Esophagus muscularis mucosa (tissue), 4 donors: ENCODE data around the gene JDP2. TPM values are rescaled to one million over a fixed set of nuclear protein-coding genes. Genes with fewer than 3 reads are reported as not detected.

ENCODE experiments used
- DNase-seq: peaks from one replicate; pipeline ENCODE4 v3.0.0-alpha.2; 2017; ENCODE audit errors: extremely low spot score
- H3K27ac ChIP-seq, 4 donors: fragments of 200-600 bp; sonication (generic); replicated peaks in 1 of 4; 1 replicate in 3 of 4; 2 replicates in 1 of 4; pipeline ENCODE4 v1.5.1; 2016 to 2019; ENCODE audit warnings: mild to moderate bottlenecking in 1 of 4
- H3K27me3 ChIP-seq, 4 donors: fragments of 200-600 bp; sonication (generic); one replicate each; pipeline versions ENCODE4 v1.5.1 to v1.6.0; 2016 to 2019
- H3K36me3 ChIP-seq, 4 donors: fragments of 200-600 bp; sonication (generic); one replicate each; pipeline ENCODE4 v1.5.1; 2016 to 2019
- H3K4me1 ChIP-seq, 4 donors: fragments of 200-600 bp; sonication (generic); one replicate each; pipeline ENCODE4 v1.5.1; 2016 to 2019
- H3K4me3 ChIP-seq, 4 donors: fragments of 200-600 bp; sonication (generic); 1 replicate in 2 of 4; 2 replicates in 2 of 4; pipeline ENCODE4 v1.5.1; 2016 to 2019; ENCODE audit warnings: mild to moderate bottlenecking in 4 of 4, moderate library complexity in 1 of 4
- H3K9me3 ChIP-seq, 4 donors: fragments of 200-600 bp; sonication (generic); 1 replicate in 3 of 4; 2 replicates in 1 of 4; pipeline ENCODE4 v1.5.1; 2016 to 2019
- EP300 ChIP-seq: sonication (generic); formaldehyde crosslinking; IDR thresholded peaks from one replicate; pipeline ENCODE4 v1.6.1; 2017; ENCODE audit warnings: antibody characterized with exemption
- POLR2A ChIP-seq: fragments of 450-650 bp; IDR thresholded peaks from one replicate; pipeline ENCODE4 v1.6.1; 2017; ENCODE audit warnings: antibody characterized with exemption, moderate library complexity, mild to moderate bottlenecking, low read depth
- POLR2AphosphoS5 ChIP-seq, 2 donors: sonication (generic); formaldehyde crosslinking; IDR thresholded peaks; one replicate each; pipeline ENCODE4 v1.6.1; 2017; ENCODE audit warnings: antibody characterized with exemption in 2 of 2
- WGBS: methylation state at CpG from one replicate; pipeline ENCODE4 v1.1.5; 2018; 5-methylcytosine and 5-hydroxymethylcytosine counted together
- intact Hi-C: fragments of 100-400 bp; cut with DNase I; formaldehyde crosslinking; loops from one replicate; pipeline ENCODE4 v1.15.1; 2023
- total RNA-seq, 4 donors: library from RNA; depleted of rRNA; stranded (reverse); fragments of >200 nt; gene quantifications; one replicate each; pipeline versions ENCODE4 v1.1.0 to v1.2.1, GENCODE V29; 2016
- TF ChIP-seq, protein P1 (sequence below), 3 experiments: fragments of 200-600 bp in 2 of 3; fragments of 450-650 bp in 1 of 3; sonication (generic) in 2 of 3; IDR thresholded peaks; one replicate each; pipeline ENCODE4 v1.5.1; 2017 to 2019; ENCODE audit warnings: antibody characterized with exemption in 3 of 3, mild to moderate bottlenecking in 2 of 3, moderate library complexity in 1 of 3

Gene JDP2
- total RNA-seq, 4 donors from 2014 or later: 50.5 to 94.5 (median 78.3) TPM

DNA sequence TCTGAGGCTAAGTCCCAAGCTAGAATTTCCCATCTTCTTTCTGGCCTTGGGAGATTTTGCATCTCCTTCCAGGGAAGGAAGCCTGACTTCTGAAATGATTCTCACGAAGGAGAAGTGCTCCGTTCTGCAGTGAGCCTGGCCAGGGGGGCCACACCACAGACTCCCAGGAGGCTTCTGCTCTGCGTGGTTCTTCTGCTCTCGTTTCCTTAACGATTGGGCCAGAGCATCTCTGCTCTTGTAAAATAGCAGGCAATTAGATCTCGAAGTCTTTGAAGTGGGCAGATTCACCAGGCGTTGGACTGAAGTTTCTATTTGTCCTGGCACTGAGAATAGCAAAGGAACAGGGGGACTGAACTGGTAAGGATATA, 87.8 kb downstream of the JDP2 start:
- peak overlapping the region in 1 of 4 donors; percentile 30 for H3K27ac ChIP-seq
- intact Hi-C loops: no loop called here
- WGBS: 33% methylated on average over 7 of the region's 7 CpGs

GRCh38 chr14:75518625-75519024, 90.8 kb downstream of the JDP2 start:
- DNase-seq: peak; percentile 75
- peaks cover 3 to 20% (median 12%) of the 10 kb centered on the region in 4 donors for H3K4me1 ChIP-seq
- H3K4me3 ChIP-seq: no peak overlapping the region
- TF ChIP-seq, protein P1, sequence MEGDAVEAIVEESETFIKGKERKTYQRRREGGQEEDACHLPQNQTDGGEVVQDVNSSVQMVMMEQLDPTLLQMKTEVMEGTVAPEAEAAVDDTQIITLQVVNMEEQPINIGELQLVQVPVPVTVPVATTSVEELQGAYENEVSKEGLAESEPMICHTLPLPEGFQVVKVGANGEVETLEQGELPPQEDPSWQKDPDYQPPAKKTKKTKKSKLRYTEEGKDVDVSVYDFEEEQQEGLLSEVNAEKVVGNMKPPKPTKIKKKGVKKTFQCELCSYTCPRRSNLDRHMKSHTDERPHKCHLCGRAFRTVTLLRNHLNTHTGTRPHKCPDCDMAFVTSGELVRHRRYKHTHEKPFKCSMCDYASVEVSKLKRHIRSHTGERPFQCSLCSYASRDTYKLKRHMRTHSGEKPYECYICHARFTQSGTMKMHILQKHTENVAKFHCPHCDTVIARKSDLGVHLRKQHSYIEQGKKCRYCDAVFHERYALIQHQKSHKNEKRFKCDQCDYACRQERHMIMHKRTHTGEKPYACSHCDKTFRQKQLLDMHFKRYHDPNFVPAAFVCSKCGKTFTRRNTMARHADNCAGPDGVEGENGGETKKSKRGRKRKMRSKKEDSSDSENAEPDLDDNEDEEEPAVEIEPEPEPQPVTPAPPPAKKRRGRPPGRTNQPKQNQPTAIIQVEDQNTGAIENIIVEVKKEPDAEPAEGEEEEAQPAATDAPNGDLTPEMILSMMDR (IDR thresholded peaks at IDR 0.05): peak in 1 of 3 experiments; percentile 14
- no peak for TF ChIP-seq POLR2AphosphoS5 (IDR thresholded peaks at IDR 0.05)
- 68% methylated on average over 4 of the region's 4 CpGs for WGBS
- no peaks in the 10 kb centered on the region for H3K9me3 ChIP-seq
- intact Hi-C loops: no loop called here
- H3K36me3 ChIP-seq: no peaks in the 10 kb centered on the region
- H3K27ac ChIP-seq: no peak overlapping the region
- H3K27me3 ChIP-seq: peaks cover 0 to 2% (median 0%) of the 10 kb centered on the region in 4 donors

More for the DNA sequence above, 87.8 kb downstream of the JDP2 start:
- Histone ChIP-seq H3K4me1 (peaks cover 0 to 15% (median 11%) of the 10 kb centered on the region in 4 donors), H3K4me3 (peak overlapping the region; percentile 40 to 52 (median 49)), H3K36me3 (no peaks in the 10 kb centered on the region), H3K9me3 (peaks cover 0 to 11% (median 3%) of the 10 kb centered on the region in 4 donors), H3K27me3 (no peaks in the 10 kb centered on the region)
- TF ChIP-seq POLR2AphosphoS5 (IDR thresholded peaks at IDR 0.05): no peak
- TF ChIP-seq, protein P1 (IDR thresholded peaks at IDR 0.05): no peak
- TF ChIP-seq POLR2A: no peak
- TF ChIP-seq EP300: no peak
- peak; percentile 91 for DNase-seq

- Histone ChIP-seq H3K36me3 (no peaks in the 10 kb centered on the region), H3K27me3 (peaks cover 0 to 9% (median 0%) of the 10 kb centered on the region in 4 donors), H3K4me1 (peaks cover 3 to 27% (median 14%) of the 10 kb centered on the region in 4 donors), H3K27ac (no peak overlapping the region), H3K9me3 (no peaks in the 10 kb centered on the region), H3K4me3 (no peak overlapping the region)
- TF ChIP-seq, protein P1 (IDR thresholded peaks at IDR 0.05): no peak
- TF ChIP-seq EP300 (no peak), POLR2A (no peak), POLR2AphosphoS5 (IDR thresholded peaks at IDR 0.05) (no peak)
- 94% methylated on average over 4 of the region's 4 CpGs for WGBS
- no peak for DNase-seq
- intact Hi-C loops: no loop called here
Measured at GRCh38 chr14:75519394-75519793, 91.6 kb downstream of the JDP2 start.

DNA sequence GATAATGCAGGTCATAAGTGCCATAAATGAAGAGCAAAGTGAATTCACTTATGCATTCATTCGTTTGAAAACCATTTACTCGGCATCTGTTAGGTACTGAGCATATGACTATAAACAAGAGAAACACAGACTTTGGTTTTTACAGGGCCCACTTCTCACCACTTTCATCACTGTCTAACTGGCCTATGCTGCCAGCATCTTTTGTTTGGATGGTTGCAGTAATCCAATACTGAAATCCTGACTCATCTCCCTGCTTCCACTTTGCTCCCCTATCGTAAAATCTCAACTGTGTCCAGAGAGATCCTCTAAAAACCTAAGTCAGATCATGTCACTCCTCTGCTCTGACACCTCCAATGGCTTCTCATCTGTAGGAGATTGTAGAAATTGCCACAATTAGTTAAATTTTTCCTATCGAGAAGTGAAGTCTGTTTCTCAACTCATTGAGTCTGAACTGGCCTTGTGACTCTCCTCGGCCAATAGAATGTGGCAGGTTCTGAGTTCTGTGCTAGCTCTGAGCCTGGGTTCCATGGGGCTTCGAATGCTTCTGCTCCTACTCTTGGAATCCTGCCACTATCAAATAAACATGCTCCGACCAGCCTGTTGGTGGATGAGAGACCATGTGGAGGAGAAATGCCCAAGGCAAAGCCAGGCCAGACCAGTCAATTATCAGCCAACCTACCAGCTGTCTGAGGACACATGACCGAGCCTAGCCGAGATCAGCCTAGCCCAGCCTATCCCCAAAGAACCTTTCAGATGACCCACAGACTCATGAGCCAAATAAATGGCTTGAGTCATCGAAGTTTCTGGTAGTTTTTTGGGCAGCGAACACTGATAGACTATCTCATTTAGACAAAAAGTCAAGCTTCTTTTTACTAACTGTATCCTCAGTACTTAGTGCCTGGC, 92.3 kb downstream of the JDP2 start:
- peaks cover 3 to 25% (median 11%) of the 10 kb centered on the region in 4 donors for H3K4me1 ChIP-seq
- H3K9me3 ChIP-seq: no peaks in the 10 kb centered on the region
- no peak overlapping the region for H3K27ac ChIP-seq
- no peak for DNase-seq
- no peak overlapping the region for H3K4me3 ChIP-seq
- WGBS: 86% methylated on average over 11 of the region's 11 CpGs
- TF ChIP-seq EP300 (no peak), POLR2AphosphoS5 (IDR thresholded peaks at IDR 0.05) (no peak)
- peaks cover 0 to 11% (median 0%) of the 10 kb centered on the region in 4 donors for H3K27me3 ChIP-seq
- intact Hi-C loops: no loop called here
- H3K36me3 ChIP-seq: no peaks in the 10 kb centered on the region

GRCh38 chr14:75520852-75521251, 93.0 kb downstream of the JDP2 start:
- Histone ChIP-seq H3K27me3 (peaks cover 0 to 11% (median 0%) of the 10 kb centered on the region in 4 donors), H3K4me3 (no peak overlapping the region), H3K36me3 (no peaks in the 10 kb centered on the region), H3K9me3 (no peaks in the 10 kb centered on the region), H3K27ac (no peak overlapping the region), H3K4me1 (peaks cover 3 to 17% (median 5%) of the 10 kb centered on the region in 4 donors)
- DNase-seq: no peak
- TF ChIP-seq POLR2AphosphoS5 (IDR thresholded peaks at IDR 0.05) (no peak), POLR2A (no peak), EP300 (no peak)
- TF ChIP-seq, protein P1 (IDR thresholded peaks at IDR 0.05): no peak
- WGBS: 88% methylated on average over 3 of the region's 3 CpGs
- intact Hi-C loops: no loop called here
